ENCODE data around the gene NRIP1. TPM values are rescaled to one million over a fixed set of nuclear protein-coding genes. Genes with fewer than 3 reads are reported as not detected.
A peak's percentile ranks its signal among the peaks of the same experiment; 100 is the strongest.

The NRIP1 gene
- total and polyA plus RNA-seq, 9 of the 15 experiments (the other 6 are each of a cell fraction or from before 2014, with no cell fraction given) = 4.3 to 42.8 (median 19.6) TPM

DNA sequence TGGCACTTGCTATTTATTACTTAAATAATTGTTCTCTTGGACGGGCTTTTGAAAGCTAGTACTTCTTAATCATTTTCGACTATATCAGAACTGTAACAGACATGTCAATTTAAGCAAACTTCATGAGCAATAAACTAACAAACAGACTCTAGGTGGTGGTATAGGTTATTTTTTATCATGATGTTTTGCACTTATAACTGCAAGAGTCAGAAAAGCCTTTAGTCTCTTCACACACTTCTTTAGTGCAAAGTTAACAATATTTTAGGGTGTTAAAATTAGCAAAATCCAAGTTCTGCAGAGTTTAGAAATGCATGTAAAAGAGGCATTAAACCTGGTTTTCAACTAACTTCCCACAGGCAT lies 2.2 kb downstream of the NRIP1 start:
- Histone ChIP-seq H3K4me1 (replicated peaks in 1 of 2; ENCODE audit: control insufficient read depth in 2 of 2, insufficient read depth in 2 of 2, low read length in 2 of 2) (peaks cover 12 to 21% of the 10 kb centered on the region in 2 experiments; a peak in 4 of 5 replicates), H3K79me2 (ENCODE audit: control insufficient read depth, insufficient read depth, low read length) (peaks cover 82% of the 10 kb centered on the region), H3K27me3 (ENCODE audit: control insufficient read depth in 2 of 2, insufficient read depth in 2 of 2, low read length in 2 of 2) (no peaks in the 10 kb centered on the region), H3K4me2 (ENCODE audit: insufficient read depth, low read length) (peak overlapping the region; percentile 89), H3K4me3 (peak overlapping the region; percentile 80), H4K20me1 (replicated peaks; ENCODE audit: control insufficient read depth, insufficient read depth, low read length) (no peaks in the 10 kb centered on the region), H3K9ac (ENCODE audit: insufficient read depth in 1 of 2, low read depth in 2 of 2, low read length in 2 of 2) (peak overlapping the region in 1 of 2 experiments; percentile 71; a peak in 3 of 4 replicates), H2AFZ (ENCODE audit: low read depth, low read length) (no peak overlapping the region), H3K9me1 (ENCODE audit: control insufficient read depth, insufficient read depth, low read length) (no peaks in the 10 kb centered on the region), H3K27ac (ENCODE audit: extremely low read depth, low read depth, low read length) (peak overlapping the region; percentile 85; the same call in 1 of the 3 replicates), H3K36me3 (ENCODE audit: control insufficient read depth, insufficient read depth, low read length) (no peaks in the 10 kb centered on the region), H3K9me3 (replicated peaks; ENCODE audit: control insufficient read depth, insufficient read depth, low read depth, low read length) (no peaks in the 10 kb centered on the region)
- DNase-seq (ENCODE audit: extremely low read depth in 1 of 4, low spot score in 3 of 4) (peak in 2 of 4 experiments; percentile 15 to 20), ATAC-seq (no peak), FAIRE-seq (peak; percentile 42)
- TF ChIP-seq RAD21 (CRISPR knock-in tag; conservative IDR thresholded peaks at IDR 0.05 in 1 of 2, IDR thresholded peaks at IDR 0.05 in 1 of 2) (peak; percentile 29 to 35), TAF1 (IDR thresholded peaks at IDR 0.05; ENCODE audit: control insufficient read depth, extremely low read depth, insufficient read depth, low read length, severe bottlenecking) (no peak)
- TF ChIP-seq, protein P1, sequence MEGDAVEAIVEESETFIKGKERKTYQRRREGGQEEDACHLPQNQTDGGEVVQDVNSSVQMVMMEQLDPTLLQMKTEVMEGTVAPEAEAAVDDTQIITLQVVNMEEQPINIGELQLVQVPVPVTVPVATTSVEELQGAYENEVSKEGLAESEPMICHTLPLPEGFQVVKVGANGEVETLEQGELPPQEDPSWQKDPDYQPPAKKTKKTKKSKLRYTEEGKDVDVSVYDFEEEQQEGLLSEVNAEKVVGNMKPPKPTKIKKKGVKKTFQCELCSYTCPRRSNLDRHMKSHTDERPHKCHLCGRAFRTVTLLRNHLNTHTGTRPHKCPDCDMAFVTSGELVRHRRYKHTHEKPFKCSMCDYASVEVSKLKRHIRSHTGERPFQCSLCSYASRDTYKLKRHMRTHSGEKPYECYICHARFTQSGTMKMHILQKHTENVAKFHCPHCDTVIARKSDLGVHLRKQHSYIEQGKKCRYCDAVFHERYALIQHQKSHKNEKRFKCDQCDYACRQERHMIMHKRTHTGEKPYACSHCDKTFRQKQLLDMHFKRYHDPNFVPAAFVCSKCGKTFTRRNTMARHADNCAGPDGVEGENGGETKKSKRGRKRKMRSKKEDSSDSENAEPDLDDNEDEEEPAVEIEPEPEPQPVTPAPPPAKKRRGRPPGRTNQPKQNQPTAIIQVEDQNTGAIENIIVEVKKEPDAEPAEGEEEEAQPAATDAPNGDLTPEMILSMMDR (IDR thresholded peaks at IDR 0.05 in 2 of 3, conservative IDR thresholded peaks at IDR 0.05 in 1 of 3; ENCODE audit: insufficient read depth in 2 of 3, low read depth in 1 of 3, low read length in 3 of 3) = peak in 1 of 3 experiments; percentile 26; a peak in 2 of 6 replicates
- intact Hi-C loops (cut with micrococcal nuclease) (loop anchor here (1.0 to 5.0 kb wide), 5 partner anchors 200 to 535 kb away; no protein-coding TSS in a partner anchor), in situ Hi-C loops (cut with MboI) (no loop called here)
- POLR2A ChIA-PET = no interaction called here
- 0% methylated on average over 2 of the region's 2 CpGs for WGBS (ENCODE audit: insufficient coverage, low coverage, missing lambda C conversion rate)
- BruUV-seq (replicated peaks) = no TSS peak
- CTCF ChIA-PET (ENCODE audit: low intra/inter-chr PET ratio) = interaction anchor here (1.1 kb wide), 1 partner anchor 420 kb away, joined by 3 read pairs; no protein-coding TSS in a partner anchor

All from K562 (cell line).